Lung (tissue), 12 donors: ENCODE data around the gene DLG2. TPM values are rescaled to one million over a fixed set of nuclear protein-coding genes. Genes with fewer than 3 reads are reported as not detected.

Experiments
- ATAC-seq: fragments of 200-7000 bp; cut with Tn5 transposase; one replicate; pipeline ENCODE4 v1.9.1; 2020; ENCODE audit warnings: moderate number of reproducible peaks; ENCODE audit not compliant: insufficient read depth, low FRiP score
- DNase-seq, 3 donors: peaks; one replicate each; pipeline ENCODE4 v3.0.0-alpha.2; 2013 to 2017
- H3K27ac ChIP-seq, 2 donors: one replicate each; pipeline ENCODE4 v1.5.1; 2013; ENCODE audit warnings: mild to moderate bottlenecking in 2 of 2, moderate library complexity in 2 of 2, control low read depth in 1 of 2, inconsistent platforms in 1 of 2, low read depth in 1 of 2, low read length in 1 of 2
- H3K27me3 ChIP-seq, 3 donors: one replicate each; pipeline ENCODE4 v1.5.1; 2013; ENCODE audit warnings: low read length in 2 of 3; ENCODE audit not compliant: control insufficient read depth in 3 of 3, insufficient read depth in 3 of 3
- H3K36me3 ChIP-seq, 4 donors: one replicate each; pipeline ENCODE4 v1.5.1; 2013; ENCODE audit warnings: low read length in 4 of 4, mild to moderate bottlenecking in 1 of 4, moderate library complexity in 1 of 4; ENCODE audit not compliant: control insufficient read depth in 4 of 4, insufficient read depth in 4 of 4
- H3K4me1 ChIP-seq, 5 donors: one replicate each; pipeline ENCODE4 v1.5.1; 2013; ENCODE audit warnings: low read length in 5 of 5, mild to moderate bottlenecking in 2 of 5, moderate library complexity in 1 of 5; ENCODE audit not compliant: control insufficient read depth in 5 of 5, insufficient read depth in 5 of 5
- H3K4me3 ChIP-seq: one replicate; pipeline ENCODE4 v1.5.1; 2013; ENCODE audit warnings: mild to moderate bottlenecking, control low read depth, moderate library complexity
- H3K9ac ChIP-seq, 2 donors: one replicate each; pipeline ENCODE4 v1.5.1; 2013; ENCODE audit warnings: low read length in 2 of 2, control low read depth in 1 of 2; ENCODE audit not compliant: insufficient read depth in 1 of 2
- H3K9me3 ChIP-seq, 4 donors: one replicate each; pipeline ENCODE4 v1.5.1; 2013; ENCODE audit warnings: low read length in 3 of 4, mild to moderate bottlenecking in 1 of 4, moderate library complexity in 1 of 4; ENCODE audit not compliant: control insufficient read depth in 4 of 4, insufficient read depth in 3 of 4
- CTCF ChIP-seq: IDR thresholded peaks from 2 replicates; pipeline ENCODE4 v1.5.1; 2012; ENCODE audit warnings: mild to moderate bottlenecking; ENCODE audit errors: control extremely low read depth, extremely low read depth
- WGBS, 2 donors: extraction: QIAGEN DNeasy Blood & Tissue Kit; methylation state at CpG; one replicate each; pipeline ENCODE4 v1.1.7; 2013; 5-methylcytosine and 5-hydroxymethylcytosine counted together
- polyA plus RNA-seq, 2 donors: library from polyadenylated mRNA; stranded (reverse); fragments of 200-250 nt; gene quantifications; one replicate each; pipeline ENCODE4 v1.2.1, GENCODE V29; 2013
- total RNA-seq, 2 donors: library from RNA; depleted of rRNA in 1 of 2; stranded (reverse); fragments of >200 nt in 1 of 2; gene quantifications; one replicate each; pipeline ENCODE4 v1.2.1, GENCODE V29; 2014 to 2021
- donor health status: control.
- donor health status: control.
- donor health status: Bipolar disorder and iron deficiency.
- donor health status: healthy.
- donor health status: DM: yes; HTN: yes; CAD: no.

DLG2 gene
- total and polyA plus RNA-seq, 4 donors: 0.32 to 24.1 (median 5.4) TPM

- ATAC-seq: no peak
- H3K4me3 ChIP-seq: no peak overlapping the region
- no peak for TF ChIP-seq CTCF
These were observed 1490.2 kb downstream of the DLG2 start for GRCh38 chr11:84136926-84137325.

DNA sequence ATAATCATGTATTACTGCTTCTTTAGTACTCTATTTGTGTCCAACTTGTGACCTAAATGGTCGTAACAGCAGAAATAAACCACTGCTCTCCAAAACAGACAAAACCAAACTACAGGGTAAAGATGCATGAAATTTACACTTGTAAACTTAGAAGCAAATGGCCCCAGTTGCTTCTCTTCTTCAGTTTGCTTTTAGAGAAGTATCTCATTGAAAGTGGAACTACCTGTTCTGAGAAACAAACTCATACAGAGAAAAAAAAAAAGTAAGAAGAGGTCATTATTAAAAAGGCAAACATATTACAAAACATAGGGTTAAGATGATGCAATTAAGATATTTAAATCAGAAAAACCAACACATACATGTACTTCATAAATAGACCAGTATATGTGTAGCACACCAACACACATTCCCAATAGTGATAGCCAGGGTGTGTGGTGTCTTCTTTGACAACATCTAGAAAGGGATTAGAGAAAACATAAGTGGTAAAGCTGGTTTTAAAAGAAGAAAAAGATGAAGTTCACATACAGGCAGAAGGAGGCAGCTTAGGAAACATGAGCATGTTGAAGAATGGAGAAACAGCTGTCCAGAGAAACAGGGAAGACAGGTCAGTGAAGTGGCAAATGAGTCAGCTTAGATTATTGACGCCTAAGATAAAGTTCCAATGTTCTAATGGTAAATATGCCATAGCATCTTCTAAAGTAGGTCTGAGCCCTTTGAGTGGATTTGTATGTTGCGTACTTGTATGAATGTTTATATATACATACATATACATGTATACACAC is 1496.3 kb downstream of the DLG2 start:
- DNase-seq (peak in 1 of 3 donors; percentile 10), ATAC-seq (no peak)
- Histone ChIP-seq H3K4me1 (no peaks in the 10 kb centered on the region), H3K9ac (no peak overlapping the region), H3K9me3 (no peaks in the 10 kb centered on the region), H3K4me3 (no peak overlapping the region), H3K36me3 (no peaks in the 10 kb centered on the region), H3K27ac (no peak overlapping the region), H3K27me3 (no peaks in the 10 kb centered on the region)
- TF ChIP-seq CTCF: no peak
- 79 to 90% methylated on average over 3 of the region's 3 CpGs for WGBS, 2 donors

More at GRCh38 chr11:84136926-84137325, 1490.2 kb downstream of the DLG2 start:
- DNase-seq: no peak
- no peaks in the 10 kb centered on the region for H3K36me3 ChIP-seq
- no peak overlapping the region for H3K27ac ChIP-seq
- H3K9me3 ChIP-seq: no peaks in the 10 kb centered on the region
- H3K4me1 ChIP-seq: no peaks in the 10 kb centered on the region
- H3K9ac ChIP-seq: no peak overlapping the region
- no peaks in the 10 kb centered on the region for H3K27me3 ChIP-seq

DNA sequence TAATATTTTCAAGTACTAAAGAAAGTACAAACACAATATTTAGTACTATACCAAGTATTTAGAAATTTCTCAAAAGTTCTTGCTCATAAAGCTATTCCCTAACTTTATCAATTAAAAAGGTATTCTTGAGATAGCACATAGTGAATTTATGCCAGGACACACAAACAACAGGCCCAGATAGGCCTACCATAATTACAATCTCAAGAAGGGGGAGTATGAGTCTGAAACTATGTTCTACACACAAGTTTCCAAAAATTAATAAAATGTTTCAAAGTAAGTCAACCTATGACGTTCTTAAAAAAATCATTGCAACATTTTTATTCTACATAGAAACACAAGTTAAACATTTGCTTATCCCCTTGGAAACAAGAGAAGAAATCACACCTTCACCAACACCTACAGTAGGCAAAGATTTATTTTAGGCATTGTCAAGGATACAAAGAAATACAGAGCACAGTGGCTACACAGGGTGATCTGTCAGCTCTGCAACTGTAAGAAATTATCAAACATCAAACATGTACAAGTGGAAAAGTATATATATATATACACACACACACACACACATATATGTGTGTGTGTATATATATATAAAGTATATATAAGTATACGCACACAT is 1497.1 kb downstream of the DLG2 start:
- ATAC-seq: no peak
- Histone ChIP-seq H3K27ac (no peak overlapping the region), H3K4me3 (no peak overlapping the region), H3K27me3 (no peaks in the 10 kb centered on the region), H3K4me1 (no peaks in the 10 kb centered on the region), H3K36me3 (no peaks in the 10 kb centered on the region), H3K9me3 (no peaks in the 10 kb centered on the region), H3K9ac (no peak overlapping the region)
- WGBS, 2 donors: 75 to 94% methylated on average over 2 of the region's 2 CpGs
- peak in 1 of 3 donors; percentile 12 for DNase-seq
- no peak for TF ChIP-seq CTCF
